Loucy (cell line): ENCODE data around the gene MAP3K8.

Experiments
- H2AFZ ChIP-seq: fragments of 200-600 bp; sonication (generic); 2 replicates; pipeline ENCODE4 v1.6.0; 2016; ENCODE audit warnings: antibody characterized with exemption, mild to moderate bottlenecking, low read length, moderate library complexity
- H3F3A ChIP-seq: fragments of 200-600 bp; 2 replicates; pipeline ENCODE4 v1.6.0; 2016; ENCODE audit warnings: antibody characterized with exemption, low read depth, mild to moderate bottlenecking
- H3K27me3 ChIP-seq: fragments of 200-600 bp; sonication (generic); 2 replicates; pipeline ENCODE4 v1.6.1; 2014; ENCODE audit warnings: low read length, mild to moderate bottlenecking; ENCODE audit not compliant: insufficient read depth, poor library complexity, severe bottlenecking
- H3K36me3 ChIP-seq: fragments of 200-600 bp; sonication (generic); 2 replicates; pipeline ENCODE4 v1.6.1; 2016; ENCODE audit warnings: low read length; ENCODE audit not compliant: insufficient read depth
- H3K4me1 ChIP-seq: fragments of 200-600 bp; sonication (generic); 2 replicates; pipeline ENCODE4 v1.5.1; 2014; ENCODE audit warnings: low read length, mild to moderate bottlenecking; ENCODE audit not compliant: insufficient read depth, poor library complexity, severe bottlenecking
- H3K4me2 ChIP-seq: fragments of 200-600 bp; sonication (generic); 2 replicates; pipeline ENCODE4 v1.6.0; 2014; ENCODE audit warnings: antibody characterized with exemption, low read length, low read depth, mild to moderate bottlenecking; ENCODE audit not compliant: poor library complexity, severe bottlenecking
- H3K4me3 ChIP-seq: fragments of 200-600 bp; sonication (generic); 2 replicates; pipeline ENCODE4 v1.5.1; 2014; ENCODE audit warnings: low read length, mild to moderate bottlenecking, mixed read lengths; ENCODE audit not compliant: poor library complexity, severe bottlenecking
- H3K79me2 ChIP-seq: fragments of 200-600 bp; sonication (generic); 2 replicates; pipeline ENCODE4 v1.6.1; 2014; ENCODE audit warnings: low read length; ENCODE audit not compliant: insufficient read depth
- H3K9ac ChIP-seq: fragments of 200-600 bp; sonication (generic); 2 replicates; pipeline ENCODE4 v1.6.0; 2014; ENCODE audit warnings: mild to moderate bottlenecking, low read depth, low read length, moderate library complexity; ENCODE audit not compliant: poor library complexity, severe bottlenecking
- H3K9me2 ChIP-seq: fragments of 200-600 bp; sonication (generic); replicated peaks from 2 replicates; pipeline ENCODE4 v1.6.1; 2016; ENCODE audit warnings: low read depth, low read length, mixed read lengths
- H3K9me3 ChIP-seq: fragments of 200-600 bp; sonication (generic); 2 replicates; pipeline ENCODE4 v1.6.1; 2014; ENCODE audit warnings: mild to moderate bottlenecking, antibody characterized with exemption, low read length, low read depth; ENCODE audit not compliant: insufficient read depth
- H4K20me1 ChIP-seq: fragments of 200-600 bp; sonication (generic); 2 replicates; pipeline ENCODE4 v1.6.0; 2014; ENCODE audit warnings: antibody characterized with exemption, low read length, mild to moderate bottlenecking; ENCODE audit not compliant: insufficient read depth, poor library complexity, severe bottlenecking
- EZH2phosphoT487 ChIP-seq: fragments of 200-600 bp; IDR thresholded peaks from 2 replicates; pipeline ENCODE4 v1.6.1; 2018; ENCODE audit warnings: antibody characterized with exemption, mild to moderate bottlenecking, moderate library complexity, borderline replicate concordance
- TF ChIP-seq, protein P1 (sequence below): fragments of 200-600 bp; sonication (generic); conservative IDR thresholded peaks from 2 replicates; pipeline ENCODE4 v1.5.1; 2014; ENCODE audit warnings: mild to moderate bottlenecking, antibody characterized with exemption, low read length

The MAP3K8 gene

DNA sequence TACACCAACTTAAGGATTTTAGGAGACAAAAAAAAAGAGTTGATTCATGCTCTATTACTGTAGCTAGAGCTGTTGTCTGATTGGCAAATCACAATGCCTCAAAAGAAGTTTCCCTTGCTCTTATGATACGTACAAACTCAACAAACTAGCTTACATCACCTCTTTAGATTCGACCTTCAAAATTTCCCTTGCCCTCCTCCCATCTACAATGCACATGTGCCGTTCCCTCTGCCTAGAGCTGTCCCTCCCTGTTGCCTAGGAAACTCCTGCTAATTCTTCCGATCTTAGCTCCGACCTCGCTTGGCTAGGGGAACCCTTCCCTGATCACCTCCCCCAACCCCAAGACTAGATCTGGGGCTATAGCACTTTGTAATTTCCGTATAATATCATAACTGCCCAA lies 55.4 kb downstream of the MAP3K8 start:
- Histone ChIP-seq H3K9me2 (no peaks in the 10 kb centered on the region), H3K4me2 (no peak overlapping the region), H2AFZ (no peak overlapping the region), H3K36me3 (no peaks in the 10 kb centered on the region), H3F3A (no peaks in the 10 kb centered on the region), H3K9ac (no peak overlapping the region), H3K4me3 (no peak overlapping the region), H3K27me3 (no peaks in the 10 kb centered on the region), H3K79me2 (no peaks in the 10 kb centered on the region), H4K20me1 (no peaks in the 10 kb centered on the region), H3K9me3 (no peaks in the 10 kb centered on the region), H3K4me1 (peaks cover 54% of the 10 kb centered on the region)
- TF ChIP-seq EZH2phosphoT487, result no peak
- TF ChIP-seq, protein P1, sequence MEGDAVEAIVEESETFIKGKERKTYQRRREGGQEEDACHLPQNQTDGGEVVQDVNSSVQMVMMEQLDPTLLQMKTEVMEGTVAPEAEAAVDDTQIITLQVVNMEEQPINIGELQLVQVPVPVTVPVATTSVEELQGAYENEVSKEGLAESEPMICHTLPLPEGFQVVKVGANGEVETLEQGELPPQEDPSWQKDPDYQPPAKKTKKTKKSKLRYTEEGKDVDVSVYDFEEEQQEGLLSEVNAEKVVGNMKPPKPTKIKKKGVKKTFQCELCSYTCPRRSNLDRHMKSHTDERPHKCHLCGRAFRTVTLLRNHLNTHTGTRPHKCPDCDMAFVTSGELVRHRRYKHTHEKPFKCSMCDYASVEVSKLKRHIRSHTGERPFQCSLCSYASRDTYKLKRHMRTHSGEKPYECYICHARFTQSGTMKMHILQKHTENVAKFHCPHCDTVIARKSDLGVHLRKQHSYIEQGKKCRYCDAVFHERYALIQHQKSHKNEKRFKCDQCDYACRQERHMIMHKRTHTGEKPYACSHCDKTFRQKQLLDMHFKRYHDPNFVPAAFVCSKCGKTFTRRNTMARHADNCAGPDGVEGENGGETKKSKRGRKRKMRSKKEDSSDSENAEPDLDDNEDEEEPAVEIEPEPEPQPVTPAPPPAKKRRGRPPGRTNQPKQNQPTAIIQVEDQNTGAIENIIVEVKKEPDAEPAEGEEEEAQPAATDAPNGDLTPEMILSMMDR, result no peak

DNA sequence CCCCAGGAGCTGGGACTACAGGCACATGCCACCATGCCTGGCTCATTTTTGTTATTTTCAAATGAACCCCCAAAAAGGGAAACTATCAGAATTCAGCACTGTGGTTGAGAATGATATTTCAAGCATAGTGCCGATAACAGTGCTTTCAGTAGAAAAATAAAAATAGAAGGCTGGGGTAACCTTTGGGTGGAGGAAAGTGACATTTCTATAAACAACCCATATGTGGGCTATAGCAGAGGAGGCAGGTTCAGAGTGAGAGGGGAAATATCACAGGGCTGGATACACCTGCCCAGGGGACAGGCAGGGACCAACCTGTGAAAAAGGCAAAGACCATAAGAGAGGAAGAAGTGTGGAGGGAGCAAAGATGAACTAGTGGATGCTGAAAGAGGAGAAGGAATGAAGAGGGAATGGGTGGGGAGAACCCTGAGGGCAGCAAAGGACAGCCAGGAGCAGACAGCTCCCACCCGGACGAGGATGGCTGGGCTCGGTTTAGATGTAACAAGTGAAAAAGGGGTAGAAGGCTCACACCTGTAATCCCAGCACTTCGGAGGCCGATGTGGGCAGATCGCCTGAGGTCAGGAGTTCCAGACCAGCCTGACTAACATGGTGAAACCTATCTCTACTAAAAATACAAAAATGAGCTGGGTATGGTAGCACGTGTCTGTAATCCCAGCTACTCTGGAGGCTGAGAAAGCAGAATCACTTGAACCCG lies 56.5 kb downstream of the MAP3K8 start:
- Histone ChIP-seq H3K4me3 (no peak overlapping the region), H2AFZ (no peak overlapping the region), H3K9ac (peak overlapping the region; percentile 32), H3F3A (no peaks in the 10 kb centered on the region), H3K4me1 (peaks cover 59% of the 10 kb centered on the region), H3K27me3 (no peaks in the 10 kb centered on the region), H3K36me3 (no peaks in the 10 kb centered on the region), H3K79me2 (no peaks in the 10 kb centered on the region), H3K9me3 (no peaks in the 10 kb centered on the region), H3K4me2 (no peak overlapping the region), H4K20me1 (no peaks in the 10 kb centered on the region), H3K9me2 (no peaks in the 10 kb centered on the region)
- TF ChIP-seq, protein P1, result no peak
- TF ChIP-seq EZH2phosphoT487, result no peak

DNA sequence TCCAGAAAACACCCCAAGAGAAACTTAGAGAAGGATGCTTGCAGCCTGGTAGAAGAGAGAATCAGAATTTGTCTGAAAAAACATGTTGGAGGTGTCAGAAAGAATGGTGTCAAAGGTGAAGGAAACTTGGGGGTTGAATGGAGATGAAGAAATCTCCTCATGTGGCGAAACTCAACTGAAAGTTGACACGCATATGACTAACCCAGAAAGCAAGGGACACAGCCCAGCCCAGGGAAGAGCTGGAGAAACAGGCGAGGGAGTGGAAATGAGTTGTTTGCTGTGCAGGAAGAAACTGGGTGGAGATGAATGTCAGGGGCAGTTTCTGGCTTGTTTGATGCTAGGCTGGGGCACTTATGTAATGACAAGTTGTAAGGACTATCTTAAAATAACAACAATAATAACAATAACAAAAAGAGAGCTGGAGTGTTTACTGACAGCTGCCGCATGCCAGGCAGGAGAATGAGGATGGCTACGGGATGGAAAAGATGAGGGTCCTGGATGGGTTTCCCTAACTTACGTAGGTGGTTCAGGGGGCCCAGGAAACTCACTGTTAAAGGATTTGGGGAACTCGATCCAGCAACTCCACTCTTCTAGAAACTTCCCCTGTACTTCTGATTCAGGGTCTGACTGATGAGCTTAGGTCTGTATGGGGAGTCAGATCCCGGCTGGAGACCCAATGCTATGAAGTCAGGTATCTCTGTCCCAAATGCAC lies 57.4 kb downstream of the MAP3K8 start:
- Histone ChIP-seq H3K4me2 (peak overlapping the region; percentile 41), H2AFZ (0 out of 2 replicates have a peak overlapping the region, but pooled peaks have one; percentile 26)

More for the DNA sequence above, 57.4 kb downstream of the MAP3K8 start:
- Histone ChIP-seq H3K4me1 (peaks cover 61% of the 10 kb centered on the region), H3K9me2 (no peaks in the 10 kb centered on the region), H3K27me3 (no peaks in the 10 kb centered on the region), H3K9ac (peak overlapping the region; percentile 32), H4K20me1 (no peaks in the 10 kb centered on the region), H3K36me3 (no peaks in the 10 kb centered on the region), H3K9me3 (no peaks in the 10 kb centered on the region), H3F3A (no peaks in the 10 kb centered on the region), H3K4me3 (no peak overlapping the region), H3K79me2 (no peaks in the 10 kb centered on the region)
- TF ChIP-seq, protein P1, result no peak
- no peak for TF ChIP-seq EZH2phosphoT487
